Measurements from ENCODE around the gene NPDC1. TPM values are rescaled to one million over a fixed set of nuclear protein-coding genes. Genes with fewer than 3 reads are reported as not detected.

Gene NPDC1
- total RNA-seq, 1 donor from 2014 or later = 152 TPM

DNA sequence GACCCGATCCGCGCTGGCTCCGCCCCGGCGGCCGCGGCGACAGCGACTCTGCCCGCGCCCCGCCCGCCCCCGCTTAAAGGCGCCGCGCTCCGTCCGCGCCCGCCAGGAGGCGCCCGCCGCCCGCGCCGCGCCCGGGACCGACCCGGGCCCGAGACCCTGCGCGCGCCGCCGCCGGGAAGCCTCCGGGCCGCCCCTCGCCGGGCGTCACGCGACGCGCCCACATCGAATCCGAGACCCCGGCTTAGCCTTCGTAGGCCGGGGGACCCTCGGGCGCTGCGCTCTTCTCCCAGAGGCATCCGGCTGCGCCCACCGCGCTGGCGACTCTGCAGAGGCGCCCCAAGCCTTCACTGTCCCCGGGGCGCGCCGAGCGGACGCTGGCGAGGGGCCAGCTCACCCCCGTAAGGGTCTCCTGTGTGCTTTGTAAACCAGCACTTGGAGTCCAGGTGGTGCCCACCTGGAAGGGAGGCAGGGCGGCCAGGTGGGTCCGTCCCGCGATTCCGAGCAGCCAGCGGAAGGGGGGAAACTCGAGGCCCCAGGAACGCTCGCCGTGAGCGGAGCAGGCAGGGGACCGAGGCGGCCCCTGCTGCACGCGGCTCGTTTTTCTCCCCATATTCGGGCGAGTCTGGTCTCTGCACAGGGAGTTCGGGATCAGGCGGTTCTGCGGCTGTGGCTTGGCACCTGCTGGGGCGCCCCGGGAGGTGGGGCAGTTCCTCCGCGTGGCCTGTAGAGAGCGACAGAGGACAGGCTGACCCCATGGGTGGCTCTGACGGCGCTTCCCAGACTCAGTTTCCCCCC is 17.5 kb downstream of the NPDC1 start:
- H3K27me3 ChIP-seq = no peaks in the 10 kb centered on the region
- H3K27ac ChIP-seq = peak overlapping the region; percentile 51
- peak; percentile 66 for ATAC-seq
- TF ChIP-seq, protein P1, sequence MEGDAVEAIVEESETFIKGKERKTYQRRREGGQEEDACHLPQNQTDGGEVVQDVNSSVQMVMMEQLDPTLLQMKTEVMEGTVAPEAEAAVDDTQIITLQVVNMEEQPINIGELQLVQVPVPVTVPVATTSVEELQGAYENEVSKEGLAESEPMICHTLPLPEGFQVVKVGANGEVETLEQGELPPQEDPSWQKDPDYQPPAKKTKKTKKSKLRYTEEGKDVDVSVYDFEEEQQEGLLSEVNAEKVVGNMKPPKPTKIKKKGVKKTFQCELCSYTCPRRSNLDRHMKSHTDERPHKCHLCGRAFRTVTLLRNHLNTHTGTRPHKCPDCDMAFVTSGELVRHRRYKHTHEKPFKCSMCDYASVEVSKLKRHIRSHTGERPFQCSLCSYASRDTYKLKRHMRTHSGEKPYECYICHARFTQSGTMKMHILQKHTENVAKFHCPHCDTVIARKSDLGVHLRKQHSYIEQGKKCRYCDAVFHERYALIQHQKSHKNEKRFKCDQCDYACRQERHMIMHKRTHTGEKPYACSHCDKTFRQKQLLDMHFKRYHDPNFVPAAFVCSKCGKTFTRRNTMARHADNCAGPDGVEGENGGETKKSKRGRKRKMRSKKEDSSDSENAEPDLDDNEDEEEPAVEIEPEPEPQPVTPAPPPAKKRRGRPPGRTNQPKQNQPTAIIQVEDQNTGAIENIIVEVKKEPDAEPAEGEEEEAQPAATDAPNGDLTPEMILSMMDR (IDR thresholded peaks at IDR 0.05) = peak; percentile 37
- no peaks in the 10 kb centered on the region for H3K9me3 ChIP-seq
- H3K4me3 ChIP-seq = peak overlapping the region; percentile 62
- intact Hi-C loops (cut with DNase I) = no loop called here
- DNase-seq = peak; percentile 87
- peaks cover 36% of the 10 kb centered on the region for H3K4me1 ChIP-seq
- no peaks in the 10 kb centered on the region for H3K36me3 ChIP-seq

DNA sequence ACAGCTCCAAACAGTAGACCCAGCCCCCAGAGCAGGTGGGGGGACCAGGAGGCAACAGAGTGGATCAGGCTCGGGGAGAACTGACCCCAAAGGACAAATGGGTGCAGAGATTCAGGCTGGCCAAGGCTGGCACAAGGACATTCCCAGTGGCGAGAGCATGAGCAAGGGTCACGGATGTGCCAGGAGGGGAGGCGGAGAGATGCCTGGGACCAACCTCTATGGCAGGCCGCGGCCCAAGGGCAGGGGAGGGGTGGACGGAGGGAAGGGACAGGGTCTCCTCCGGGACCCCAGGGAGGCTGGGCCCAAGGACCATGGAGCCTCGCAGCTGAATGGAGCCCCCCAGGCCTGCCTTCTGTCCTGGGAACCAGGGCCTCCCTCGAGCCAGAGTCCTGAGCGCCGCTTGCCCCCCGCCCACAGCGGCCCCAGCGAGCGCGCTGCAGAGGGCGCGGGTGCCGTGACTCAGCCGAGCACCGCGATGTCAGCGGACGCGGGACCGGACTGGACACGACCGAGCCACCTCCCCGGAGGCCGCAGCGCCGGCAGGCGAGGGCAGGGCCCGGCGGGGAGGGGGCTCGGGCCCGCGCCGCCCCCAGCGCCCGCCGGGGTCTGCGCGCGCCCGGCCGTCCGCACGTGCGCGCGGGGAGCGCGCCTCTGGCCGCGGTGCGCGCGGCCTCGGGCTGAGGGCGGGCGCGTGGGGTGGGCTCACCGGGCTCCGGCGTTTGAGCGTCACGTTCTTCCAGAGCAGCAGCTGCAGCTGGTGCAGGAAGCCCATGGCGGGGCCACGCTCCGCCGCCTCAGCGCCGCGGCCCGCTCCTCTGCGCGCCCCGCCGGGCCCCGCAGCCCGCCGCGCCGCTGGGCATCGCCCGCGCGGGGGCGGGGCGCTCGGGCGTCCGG is 18.4 kb downstream of the NPDC1 start, which contains the start of gene ABCA2:
Gene ABCA2 (minus strand): TSS at position 869 of the 894 bp plus-strand sequence. CDS start 97 bp downstream, at position 772.
- Histone ChIP-seq H3K4me1 (peaks cover 36% of the 10 kb centered on the region), H3K36me3 (no peaks in the 10 kb centered on the region), H3K27me3 (no peaks in the 10 kb centered on the region), H3K9me3 (no peaks in the 10 kb centered on the region), H3K27ac (peak within 1 kb of the TSS; percentile 51), H3K4me3 (peak within 1 kb of the TSS; percentile 62)
- no peak for ATAC-seq
- TF ChIP-seq, protein P1 (IDR thresholded peaks at IDR 0.05) = no peak
- DNase-seq = no peak
- intact Hi-C loops (cut with DNase I) = no loop called here

DNA sequence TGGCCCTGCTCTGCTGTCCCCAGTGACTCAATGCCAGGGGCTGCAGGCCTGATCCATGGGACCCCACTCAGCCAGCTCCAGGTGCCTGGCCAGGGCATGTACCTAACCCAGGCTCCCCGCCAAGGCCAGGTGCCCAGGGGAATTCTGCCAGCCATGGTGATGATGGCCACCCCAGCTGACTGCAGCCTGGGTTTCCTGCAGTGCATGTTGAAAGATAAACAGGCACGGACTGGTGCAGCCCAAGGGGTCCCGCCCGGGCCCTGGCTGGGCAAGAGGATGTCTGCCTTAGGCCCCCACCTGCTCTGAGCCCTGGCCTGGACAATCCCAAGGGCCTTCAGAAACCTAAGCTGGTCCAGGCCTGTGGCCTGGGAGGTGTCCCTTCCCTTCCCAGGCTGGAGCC is 19.1 kb downstream of the NPDC1 start:
- Histone ChIP-seq H3K36me3 (no peaks in the 10 kb centered on the region), H3K27me3 (no peaks in the 10 kb centered on the region), H3K27ac (no peak overlapping the region), H3K9me3 (no peaks in the 10 kb centered on the region), H3K4me1 (peaks cover 36% of the 10 kb centered on the region), H3K4me3 (peak overlapping the region; percentile 52)
- intact Hi-C loops (cut with DNase I) = no loop called here
- DNase-seq = no peak
- TF ChIP-seq, protein P1 (IDR thresholded peaks at IDR 0.05) = no peak
- no peak for ATAC-seq

DNA sequence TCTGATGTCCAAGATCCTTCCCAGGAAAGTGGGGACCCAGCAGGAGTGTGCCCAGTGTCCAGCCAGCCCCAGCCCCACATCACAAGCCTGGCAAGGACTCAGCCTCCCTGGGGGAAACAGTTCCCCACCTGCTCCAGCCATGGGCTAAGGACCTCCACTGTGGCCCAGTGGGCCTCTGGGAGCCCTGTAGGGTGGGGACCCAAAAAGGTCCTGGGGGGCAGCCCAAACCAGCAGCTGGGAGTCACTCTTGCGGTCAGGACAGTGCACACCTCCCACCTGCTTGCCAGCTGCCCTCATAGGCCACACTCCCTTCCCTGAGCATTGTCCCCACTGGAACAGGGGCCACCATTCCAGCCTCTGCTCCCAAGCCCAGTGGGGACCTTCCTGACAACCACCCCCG is 19.6 kb downstream of the NPDC1 start:
- no peak overlapping the region for H3K27ac ChIP-seq
- TF ChIP-seq, protein P1 (IDR thresholded peaks at IDR 0.05) = no peak
- no peak overlapping the region for H3K4me3 ChIP-seq
- H3K27me3 ChIP-seq = no peaks in the 10 kb centered on the region
- H3K4me1 ChIP-seq = peaks cover 35% of the 10 kb centered on the region
- H3K9me3 ChIP-seq = no peaks in the 10 kb centered on the region
- no peak for DNase-seq
- no peaks in the 10 kb centered on the region for H3K36me3 ChIP-seq
- intact Hi-C loops (cut with DNase I) = no loop called here
- ATAC-seq = no peak

DNA sequence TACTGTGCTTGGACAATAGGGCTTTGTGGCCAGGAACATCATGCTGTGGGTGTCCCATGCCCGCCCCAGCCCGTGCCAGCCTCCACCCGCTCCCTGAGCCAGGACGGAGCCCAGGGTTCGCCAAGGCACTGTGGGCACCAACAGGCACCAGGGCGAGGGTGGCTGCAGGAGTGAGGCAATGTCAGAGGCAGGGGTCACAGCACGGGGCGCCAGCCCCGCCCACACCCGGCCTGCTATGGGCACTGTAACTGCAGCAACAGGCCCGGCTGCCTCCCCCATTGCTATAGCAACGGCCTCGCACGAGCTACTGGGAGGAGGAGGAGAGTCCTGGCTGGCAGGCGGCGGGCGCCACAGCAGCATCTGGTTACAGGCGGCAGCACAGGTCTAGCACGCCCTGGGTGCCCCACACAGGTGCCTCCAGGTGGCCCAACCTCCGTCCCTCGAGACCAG is 20.4 kb downstream of the NPDC1 start:
- ATAC-seq (no peak), DNase-seq (no peak)
- peaks cover 27% of the 10 kb centered on the region for H3K4me1 ChIP-seq
- H3K27me3 ChIP-seq = no peaks in the 10 kb centered on the region
- no peaks in the 10 kb centered on the region for H3K36me3 ChIP-seq
- H3K9me3 ChIP-seq = no peaks in the 10 kb centered on the region
- H3K27ac ChIP-seq = no peak overlapping the region
- no peak overlapping the region for H3K4me3 ChIP-seq
- TF ChIP-seq, protein P1 (IDR thresholded peaks at IDR 0.05) = no peak
- intact Hi-C loops (cut with DNase I) = no loop called here
